Measurements from ENCODE around the gene CASP1.
"Not testable (repeated sequence)": the region's sequence is repeated elsewhere in the genome, so short reads cannot be mapped to it uniquely, and the experiment has no call there.

Gene CASP1

DNA sequence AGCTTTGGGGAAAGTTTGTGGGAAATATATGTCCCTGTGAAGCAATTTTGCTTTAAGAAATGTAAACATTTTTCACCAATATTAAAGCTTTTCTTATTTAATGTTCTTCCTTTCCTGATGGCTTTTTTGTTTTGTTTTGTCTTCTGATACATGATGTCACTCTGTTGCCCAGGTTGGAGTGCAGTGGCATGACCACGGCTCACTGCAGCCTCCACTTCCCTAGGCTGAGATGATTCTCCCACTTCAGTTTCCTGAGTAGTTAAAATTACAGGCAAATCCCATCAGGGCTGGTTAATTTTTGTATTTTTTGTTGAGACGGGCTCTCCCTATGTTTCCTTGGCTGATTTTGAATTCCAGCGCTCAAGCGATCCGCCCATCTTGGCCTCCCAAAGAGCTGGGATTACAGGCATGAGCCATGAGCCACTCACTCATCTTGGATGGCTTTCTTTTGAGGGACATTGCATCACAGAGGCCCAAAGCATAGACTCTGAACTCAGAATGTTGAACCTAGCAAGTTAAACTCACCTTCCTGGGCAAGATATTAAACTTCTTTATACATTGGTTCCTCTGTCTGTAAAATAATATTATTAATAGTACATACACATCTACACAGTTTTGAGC lies 10.8 kb upstream of the CASP1 start:
- DNase-seq (ENCODE audit: low spot score), result no peak

DNA sequence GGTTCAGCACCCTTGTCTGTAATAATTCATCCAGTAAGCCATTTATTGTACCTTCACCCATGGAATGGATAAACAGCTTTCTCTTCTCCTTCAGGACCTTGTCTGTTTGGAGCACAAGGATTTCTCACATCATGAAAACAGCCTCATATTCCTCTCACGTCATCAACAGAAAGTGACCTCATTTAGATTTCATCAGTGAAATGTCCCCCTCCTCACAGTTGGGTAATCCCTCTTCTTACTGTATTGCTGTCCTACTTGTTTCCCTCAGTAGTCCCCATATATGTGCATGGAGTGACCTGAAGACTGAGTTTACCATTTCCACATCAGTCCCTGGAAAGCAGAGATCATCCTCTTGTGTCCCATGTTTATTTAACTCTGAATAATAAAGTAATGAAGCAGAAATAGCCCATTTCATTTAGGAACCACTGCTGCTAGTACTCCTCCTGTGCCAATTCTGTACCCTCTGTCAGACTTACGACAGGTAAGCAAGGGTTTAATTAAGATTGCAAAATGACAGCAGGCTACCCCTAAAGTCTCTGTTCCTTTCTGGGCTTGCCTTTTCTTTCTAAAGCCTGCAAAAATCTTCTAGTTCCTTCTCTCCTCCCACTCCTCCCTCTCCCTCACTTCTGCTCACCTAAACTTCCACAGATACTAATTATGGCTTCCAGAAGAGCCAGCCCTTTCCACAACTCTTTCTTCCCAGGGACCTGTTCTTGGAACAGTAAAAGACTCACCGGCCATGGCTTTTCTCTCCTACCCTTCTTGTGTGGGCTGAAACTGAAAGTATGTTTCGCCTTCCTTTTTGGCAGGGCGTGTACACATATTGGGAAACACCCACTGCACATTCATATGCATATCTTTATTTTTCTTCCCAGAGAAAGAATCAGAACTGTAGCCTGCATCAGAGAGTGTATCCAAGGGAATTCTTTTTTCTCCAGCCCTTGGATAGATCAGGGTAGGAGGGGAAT lies 9.9 kb upstream of the CASP1 start, which contains the start of gene CARD16:
Gene CARD16, minus strand, starts transcription at position 779 of the 968 bp plus-strand sequence. Its CDS starts 38 bp downstream, at position 741.
- DNase-seq (ENCODE audit: low spot score), result not testable (repeated sequence)

DNA sequence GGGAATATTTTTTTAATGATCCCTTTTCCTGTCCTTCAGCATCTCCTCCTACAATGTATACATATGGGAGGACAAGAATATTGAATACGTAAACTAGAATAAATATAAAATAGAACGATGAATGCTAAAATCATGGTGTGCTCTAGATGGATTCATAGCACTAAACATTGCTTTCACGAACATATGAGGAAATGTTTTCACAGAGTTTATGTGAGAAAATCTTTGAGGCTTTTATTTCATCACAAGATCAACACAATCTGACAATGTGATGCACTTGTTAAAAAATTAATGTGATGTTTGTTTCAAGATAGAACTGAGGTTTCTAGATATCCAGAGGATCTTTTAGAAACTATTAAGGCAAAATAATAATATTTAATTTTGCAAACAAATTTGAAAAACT lies 7.2 kb upstream of the CASP1 start:
- no peak for DNase-seq (ENCODE audit: low spot score)

DNA sequence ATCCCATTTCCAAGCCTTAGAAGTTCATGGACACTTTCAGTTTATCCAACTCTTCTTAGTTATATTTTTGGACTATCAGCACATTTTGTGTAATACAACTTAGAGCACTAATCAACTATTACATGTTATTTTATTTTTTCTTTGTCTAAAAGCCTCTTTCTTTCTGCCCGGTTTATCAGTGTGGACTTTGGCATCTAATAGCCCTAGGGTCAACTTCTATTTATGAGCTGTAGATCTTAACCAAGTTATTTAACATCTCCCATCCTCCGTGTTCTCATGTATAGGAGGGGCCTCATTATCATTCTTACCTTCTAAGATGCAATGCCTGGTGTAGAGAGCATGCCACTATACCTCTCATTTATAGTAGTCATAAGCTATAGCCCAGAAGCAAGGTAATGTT lies 5.8 kb upstream of the CASP1 start:
- DNase-seq (ENCODE audit: low spot score), result no peak

DNA sequence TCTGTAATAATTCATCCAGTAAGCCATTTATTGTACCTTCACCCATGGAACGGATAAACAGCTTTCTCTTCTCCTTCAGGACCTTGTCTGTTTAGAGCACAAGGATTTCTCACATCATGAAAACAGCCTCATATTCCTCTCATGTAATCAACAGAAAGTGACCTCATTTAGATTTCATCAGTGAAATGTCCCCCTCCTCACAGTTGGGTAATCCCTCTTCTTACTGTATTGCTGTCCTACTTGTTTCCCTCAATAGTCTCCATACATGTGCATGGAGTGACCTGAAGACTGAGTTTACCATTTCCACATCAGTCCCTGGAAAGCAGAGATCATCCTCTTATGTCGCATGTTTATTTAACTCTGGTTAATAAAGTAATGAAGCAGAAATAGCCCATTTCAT lies 556 bp downstream of the CASP1 start:
- not testable (repeated sequence) for DNase-seq (ENCODE audit: low spot score)

DNA sequence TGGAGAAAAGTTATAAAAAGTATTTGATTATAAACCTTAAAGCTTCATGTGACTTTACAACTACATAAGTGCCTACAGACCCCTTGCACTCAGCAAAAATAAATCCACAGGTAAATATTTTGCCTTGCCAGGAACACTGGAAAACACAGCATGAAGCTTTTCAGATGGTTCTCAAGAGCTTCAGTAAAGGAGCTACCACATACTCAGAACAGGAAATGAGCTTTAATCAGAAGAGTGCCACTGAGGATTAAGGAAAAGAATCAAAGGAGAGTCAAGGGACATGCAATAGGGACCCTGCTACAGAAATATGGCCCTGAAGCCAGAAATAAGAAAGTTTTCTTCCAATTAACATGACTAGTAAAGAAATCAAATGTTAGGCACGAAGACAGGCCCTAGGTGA lies 1.2 kb downstream of the CASP1 start:
- no peak for DNase-seq (ENCODE audit: low spot score)

DNA sequence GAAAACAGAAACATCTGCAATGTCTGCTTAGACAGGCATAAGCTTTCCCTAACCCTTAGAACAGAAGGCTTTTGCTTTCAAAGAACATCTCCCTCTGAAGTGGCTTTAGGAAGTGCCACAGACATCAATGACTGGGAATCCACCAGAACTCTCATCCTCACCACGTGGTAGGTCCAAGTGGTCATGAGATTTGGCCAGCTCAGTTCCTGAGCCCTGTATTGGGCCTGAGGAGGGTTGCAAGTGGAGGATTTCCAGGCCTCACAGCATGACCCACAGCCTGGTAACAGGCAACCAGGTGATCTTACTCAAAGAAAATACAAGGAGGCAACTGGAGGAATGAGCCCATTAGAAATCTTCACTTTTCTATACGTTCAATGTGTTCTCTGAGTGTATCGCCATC lies 1.6 kb downstream of the CASP1 start:
- no peak for DNase-seq (ENCODE audit: low spot score)

DNA sequence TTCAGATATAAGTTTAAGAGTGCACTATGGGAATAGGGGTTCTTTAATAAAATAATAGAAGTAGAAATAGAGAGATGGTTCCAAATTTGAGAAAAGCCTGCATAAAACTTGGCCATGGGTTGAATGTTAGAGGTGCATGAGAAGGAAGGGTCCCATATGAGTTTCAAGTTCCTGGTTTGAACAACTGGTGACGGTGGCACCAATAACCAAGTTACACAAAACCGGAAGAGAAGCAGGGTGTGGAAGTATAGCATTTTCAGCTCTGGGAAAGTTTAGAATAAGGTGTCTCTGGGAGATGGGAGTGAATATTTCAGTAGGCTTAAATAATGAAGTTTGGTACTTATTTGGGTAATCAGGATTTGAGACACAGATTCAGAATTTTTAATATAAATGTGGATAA lies 2.4 kb downstream of the CASP1 start:
- DNase-seq (ENCODE audit: low spot score), result no peak

DNA sequence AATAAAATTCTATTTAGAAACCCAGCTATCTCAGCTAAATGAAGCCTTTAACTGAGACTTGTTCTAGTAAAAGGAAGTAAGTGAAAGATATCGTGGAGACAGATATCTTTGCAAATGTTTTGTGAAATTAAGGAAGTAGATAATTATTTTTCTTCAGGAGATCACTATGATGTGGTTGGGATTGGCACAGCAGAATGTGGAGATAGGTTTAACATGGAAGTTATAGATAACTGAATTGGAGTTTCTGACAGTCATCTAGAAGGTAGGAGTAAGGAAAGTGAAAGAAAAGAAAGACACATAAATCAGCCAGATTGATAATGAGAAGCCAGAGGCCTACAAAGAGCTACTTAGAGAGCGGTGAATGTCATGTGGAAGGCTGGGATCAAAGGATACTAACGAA lies 7.3 kb downstream of the CASP1 start:
- no peak for DNase-seq (ENCODE audit: low spot score)

DNA sequence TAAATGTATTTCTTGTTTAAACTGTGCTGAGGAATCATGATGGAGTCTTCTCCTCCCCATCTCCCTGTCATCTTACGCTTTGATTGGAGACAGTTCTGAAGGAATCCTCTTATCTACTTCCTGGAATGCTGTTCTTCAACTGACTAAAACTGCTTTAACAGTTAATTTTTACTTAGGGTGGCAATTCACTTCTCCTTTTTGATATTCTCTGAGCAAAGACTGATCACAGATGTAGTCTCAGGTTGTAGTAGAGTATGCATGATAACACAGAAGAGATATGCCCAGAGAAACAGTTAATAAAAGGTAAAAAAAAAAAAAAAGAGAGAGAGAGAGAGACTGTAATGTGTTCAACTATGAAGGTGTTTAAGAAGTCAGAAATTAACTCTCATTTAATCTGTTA lies 10.6 kb downstream of the CASP1 start:
- no peak for DNase-seq (ENCODE audit: low spot score)

DNA sequence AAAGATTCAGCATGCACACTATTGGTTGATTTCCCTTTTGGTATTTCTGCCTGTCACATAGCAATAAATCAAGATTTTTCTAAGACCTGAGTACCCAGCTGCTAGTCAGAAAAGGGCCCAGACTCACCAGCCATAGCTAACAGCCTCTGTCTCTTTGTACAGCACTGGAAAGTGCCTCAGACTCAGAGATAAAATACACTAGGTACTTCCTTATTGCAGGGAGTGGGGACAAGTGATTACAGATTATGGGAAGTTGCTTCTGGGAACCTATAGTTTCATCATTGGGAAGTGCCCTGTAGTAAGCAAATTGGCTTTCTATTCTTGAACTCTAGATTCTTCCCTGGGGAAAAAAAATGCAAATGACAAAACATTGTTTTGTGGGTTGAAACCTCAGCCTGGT lies 11.9 kb downstream of the CASP1 start, which contains the start of gene CASP5:
Gene CASP5, minus strand, starts transcription at position 166 of the 400 bp plus-strand sequence. Its CDS starts 32 bp downstream, at position 134.
- DNase-seq (ENCODE audit: low spot score), result no peak

DNA sequence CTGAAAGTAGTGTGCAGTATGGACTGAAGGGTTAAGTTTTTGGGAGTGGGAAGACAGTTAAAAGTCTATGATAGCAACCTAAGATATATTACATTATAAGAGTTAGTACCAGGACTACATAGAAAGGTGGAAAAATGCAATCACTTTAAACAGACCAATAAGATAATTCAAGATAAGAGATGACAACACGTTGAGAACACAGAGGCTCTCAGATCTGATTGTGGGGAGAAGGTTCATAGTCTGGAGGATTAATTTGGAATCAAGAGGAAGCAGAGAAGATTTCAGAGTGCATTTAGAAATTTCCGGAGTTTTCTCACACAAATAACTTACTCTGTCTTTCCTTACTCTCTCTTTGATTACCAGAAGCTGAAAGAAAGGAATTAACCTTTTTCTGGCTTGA lies 12.4 kb downstream of the CASP1 start:
- no peak for DNase-seq (ENCODE audit: low spot score)

DNA sequence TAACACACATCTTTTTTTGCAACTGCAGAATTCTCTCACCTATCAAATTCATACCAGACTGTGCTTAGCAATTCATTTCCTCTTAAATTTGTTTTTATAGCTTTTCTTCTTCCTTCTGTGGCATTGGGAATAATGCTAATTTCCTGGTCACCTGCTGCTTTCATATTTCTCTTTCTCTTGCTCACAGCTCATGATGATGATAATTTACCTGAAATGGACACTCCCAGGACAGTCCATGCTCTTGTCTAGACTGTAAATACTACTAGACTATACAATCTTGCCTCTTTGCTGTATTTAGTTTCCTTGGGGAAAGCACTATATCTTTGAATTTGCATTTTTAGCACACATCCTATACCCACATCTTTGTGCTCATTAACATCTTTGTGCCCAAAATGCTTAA lies 27.5 kb downstream of the CASP1 start:
- no peak for DNase-seq (ENCODE audit: low spot score)

DNA sequence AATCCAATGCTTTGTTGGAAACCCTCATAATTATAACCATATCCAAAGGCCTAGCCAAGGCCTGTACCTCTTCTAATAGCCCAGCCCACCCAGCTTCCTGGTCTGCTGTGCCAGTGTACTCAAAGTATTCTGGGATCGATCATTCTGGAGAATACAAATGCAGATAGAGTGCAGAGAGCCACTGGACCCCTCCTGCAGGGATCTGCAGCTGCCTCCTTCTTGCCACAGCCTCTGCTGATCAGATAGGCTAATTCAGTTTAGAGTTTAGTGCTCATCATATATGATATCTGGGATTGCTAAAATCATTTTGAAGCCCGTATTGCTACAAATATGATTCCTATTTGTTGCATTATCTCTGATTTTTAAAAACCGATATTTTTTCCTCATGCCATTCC lies 29.5 kb downstream of the CASP1 start:
- DNase-seq (ENCODE audit: low spot score), result no peak

DNA sequence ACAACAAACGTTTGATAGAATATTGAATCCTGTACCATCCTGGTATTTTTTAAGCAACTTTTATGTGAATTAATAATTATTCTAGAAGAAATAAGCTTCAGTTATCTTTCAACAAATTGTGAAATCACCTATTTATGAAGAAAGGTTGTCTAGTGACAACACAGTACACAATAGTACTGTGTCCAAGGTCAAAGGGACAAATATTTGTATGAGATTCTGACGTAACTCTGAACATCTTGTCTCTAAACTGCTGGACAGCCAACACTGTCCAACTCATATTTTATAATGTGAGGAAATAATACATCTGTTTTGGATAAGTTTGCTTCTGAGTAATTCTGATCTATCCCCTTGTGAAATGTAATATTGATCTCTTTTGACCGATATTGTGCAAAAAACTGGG lies 30.9 kb downstream of the CASP1 start:
- DNase-seq (ENCODE audit: low spot score), result no peak

DNA sequence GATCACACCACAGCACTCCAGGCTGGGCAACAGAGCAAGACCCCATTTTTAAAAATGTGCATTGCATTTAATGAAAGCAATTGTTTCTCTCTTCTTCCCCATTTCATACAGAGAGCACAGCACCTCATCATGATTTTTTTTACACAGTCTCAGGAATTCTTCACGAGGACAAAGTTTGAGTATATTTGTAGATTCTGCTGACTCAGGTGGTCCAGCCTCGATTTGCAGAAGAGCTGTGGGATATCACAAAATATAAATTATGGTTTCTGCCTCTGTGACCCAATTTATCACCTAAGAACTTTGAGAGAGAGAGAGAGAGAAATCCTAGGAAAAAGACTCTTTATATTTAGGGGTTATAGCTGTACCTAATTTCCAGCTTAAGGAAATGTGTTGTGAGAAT lies 31.8 kb downstream of the CASP1 start:
- DNase-seq (ENCODE audit: low spot score), result no peak

DNA sequence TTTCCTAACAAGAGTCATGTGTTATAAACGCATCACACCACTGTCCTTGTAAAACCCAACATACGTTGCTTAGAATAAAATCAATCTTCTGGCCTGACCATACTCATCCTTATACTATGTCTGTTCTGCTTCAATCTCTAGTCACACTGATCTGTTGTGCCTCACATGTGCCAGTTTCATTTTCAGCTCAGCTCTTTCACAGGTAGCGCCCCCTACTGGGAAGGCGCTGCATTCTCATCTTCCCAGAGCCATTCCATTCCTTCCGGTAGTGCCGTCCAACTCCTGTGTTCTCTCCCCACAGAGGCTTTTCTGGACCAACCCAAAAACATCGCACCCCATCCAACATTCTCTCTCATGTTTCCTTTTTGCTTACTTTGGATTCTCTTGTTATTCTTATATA lies 34.1 kb downstream of the CASP1 start:
- DNase-seq (ENCODE audit: low spot score), result peak; percentile 12

DNA sequence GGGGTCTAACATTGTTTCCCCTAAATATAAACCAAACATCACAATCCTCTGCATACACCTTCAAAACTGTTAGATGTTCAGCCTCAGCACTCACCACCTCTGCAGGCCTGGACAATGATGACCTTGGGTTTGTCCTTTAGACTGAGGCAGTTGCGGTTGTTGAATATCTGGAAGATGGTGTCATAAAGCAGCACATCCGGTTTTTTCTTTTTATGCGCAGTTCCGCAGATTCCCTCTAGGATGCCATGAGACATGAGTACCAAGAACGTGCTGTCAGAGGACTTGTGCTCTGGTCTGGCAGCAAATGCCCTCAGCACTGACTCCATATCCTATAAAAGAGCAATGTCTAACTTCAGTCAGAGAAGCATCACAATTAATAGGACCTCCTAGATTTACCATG lies 34.8 kb downstream of the CASP1 start:
- DNase-seq (ENCODE audit: low spot score), result peak; percentile 5

DNA sequence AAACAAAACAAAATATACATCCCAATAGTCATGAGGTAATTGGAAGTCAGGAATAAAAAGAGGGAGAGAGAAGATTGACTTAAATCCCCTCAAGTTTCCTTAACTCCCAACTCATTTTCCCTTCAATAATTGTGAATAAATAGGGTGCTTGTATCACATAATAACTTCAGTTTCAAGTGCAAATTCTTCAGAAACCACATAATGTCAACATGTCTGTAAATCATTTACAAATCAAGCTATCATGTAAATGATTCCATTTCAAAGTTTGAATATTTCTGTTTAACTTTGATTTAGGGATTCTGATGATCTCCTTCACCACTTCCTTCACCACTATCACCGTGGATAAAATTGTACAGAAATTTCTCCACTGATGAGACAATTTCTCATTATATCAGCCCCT lies 35.2 kb downstream of the CASP1 start:
- no peak for DNase-seq (ENCODE audit: low spot score)

DNA sequence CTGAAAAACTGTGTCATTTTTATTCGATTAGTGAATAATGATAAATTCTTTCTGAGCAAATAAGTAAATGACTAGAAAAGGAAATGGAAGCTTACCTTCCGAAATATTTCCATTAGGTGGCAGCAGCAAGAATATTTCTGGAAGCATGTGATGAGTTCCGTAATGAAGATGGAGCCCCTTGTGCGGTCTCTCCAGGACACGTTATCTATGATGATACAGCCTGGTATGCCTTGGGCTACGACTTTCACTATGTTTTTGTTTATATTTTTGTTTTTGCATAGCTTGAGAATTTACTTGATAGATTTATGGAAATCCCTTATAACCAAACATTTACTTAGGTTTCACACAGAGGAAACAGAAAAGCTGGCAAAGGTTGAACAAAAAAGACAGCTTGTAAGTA lies 37.7 kb downstream of the CASP1 start:
- DNase-seq (ENCODE audit: low spot score), result no peak

DNA sequence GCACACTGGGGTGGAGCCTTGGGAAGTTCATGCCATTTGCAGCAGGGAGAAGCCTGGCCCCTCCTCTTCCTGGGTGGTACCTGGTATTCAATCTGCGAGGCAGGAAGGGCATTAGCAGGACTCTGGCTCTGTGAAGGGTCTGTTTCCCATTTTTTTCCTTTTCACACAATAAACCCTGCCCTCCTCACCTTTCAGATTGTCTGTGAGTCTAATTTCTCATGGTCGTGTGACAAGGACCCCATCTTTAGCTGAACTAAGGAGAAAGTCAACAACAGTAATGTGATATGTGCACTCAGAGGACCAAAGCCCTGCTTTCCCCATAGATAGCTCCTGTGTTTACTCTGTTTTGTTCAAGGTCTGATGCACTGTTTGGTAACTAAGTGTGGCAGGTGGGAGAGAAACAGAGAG lies 39.9 kb downstream of the CASP1 start:
- no peak for DNase-seq (ENCODE audit: low spot score)

DNA sequence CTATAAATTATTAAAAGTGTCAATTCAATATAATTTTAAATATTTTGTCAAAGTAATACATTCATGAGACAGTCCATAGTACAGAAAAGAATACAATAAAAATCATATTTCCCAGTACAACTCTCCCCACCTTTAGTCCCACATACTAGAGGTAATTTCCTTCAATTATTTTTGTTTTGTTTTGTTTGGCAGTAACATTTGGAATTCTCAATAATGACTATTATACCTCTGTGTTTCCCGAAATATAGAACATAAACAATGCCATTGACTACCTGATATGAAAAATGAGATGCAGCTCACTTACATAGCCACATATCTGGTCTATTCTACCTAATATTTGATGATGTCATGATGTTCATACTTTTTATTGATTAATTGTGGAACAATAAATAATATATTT lies 42.2 kb downstream of the CASP1 start:
- no peak for DNase-seq (ENCODE audit: low spot score)

DNA sequence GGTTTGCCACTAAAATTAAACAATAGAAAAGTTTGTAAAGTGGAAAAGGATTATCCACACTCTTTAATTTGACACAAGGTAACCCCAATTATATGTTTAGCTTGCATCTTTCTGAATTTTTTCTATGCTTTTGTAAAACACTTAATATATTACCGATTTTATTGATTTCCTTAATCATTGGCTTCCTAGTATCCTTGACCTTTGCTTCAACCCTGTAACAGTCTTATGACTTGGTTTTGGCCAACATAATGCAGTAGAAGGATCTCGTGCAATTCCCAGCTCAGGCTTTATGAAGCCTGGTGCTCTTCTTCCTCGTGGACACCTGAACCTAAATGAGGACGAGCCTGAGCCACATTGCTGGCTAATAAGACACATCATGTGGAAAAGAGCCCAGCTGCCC lies 43.0 kb downstream of the CASP1 start:
- no peak for DNase-seq (ENCODE audit: low spot score)
